Neural cell (in vitro differentiated cells): ENCODE results near the gene MPP1. TPM values are rescaled to one million over a fixed set of nuclear protein-coding genes. Genes with fewer than 3 reads are reported as not detected.

Source experiments
- H2AFZ ChIP-seq: fragments of 200-600, 300-800 bp; sonication (generic), shearing (Covaris generic); 2 replicates; pipeline ENCODE4 v1.6.0; 2014; ENCODE audit warnings: low read depth, mild to moderate bottlenecking, antibody characterized with exemption, low read length, moderate library complexity
- H3F3A ChIP-seq: fragments of 200-600 bp; shearing (Covaris generic); 2 replicates; pipeline ENCODE4 v1.6.1; 2016; ENCODE audit warnings: mild to moderate bottlenecking, moderate library complexity, mixed read lengths, antibody characterized with exemption, low read length; ENCODE audit not compliant: insufficient read depth, poor library complexity, severe bottlenecking
- H3K27ac ChIP-seq: fragments of 200-600, 300-800 bp; sonication (generic), shearing (Covaris generic); 2 replicates; pipeline ENCODE4 v1.5.1; 2014; ENCODE audit warnings: mild to moderate bottlenecking, low read length, moderate library complexity
- H3K27me3 ChIP-seq: fragments of 300-800, 200-600 bp; sonication (generic), shearing (Covaris generic); 2 replicates; pipeline ENCODE4 v1.6.0; 2014; ENCODE audit warnings: mild to moderate bottlenecking, low read depth, low read length, moderate library complexity; ENCODE audit not compliant: insufficient read depth
- H3K36me3 ChIP-seq: fragments of 300-800, 200-600 bp; sonication (generic), shearing (Covaris generic); 2 replicates; pipeline ENCODE4 v1.5.1; 2014; ENCODE audit warnings: mild to moderate bottlenecking, antibody characterized with exemption, low read length, moderate library complexity; ENCODE audit not compliant: insufficient read depth
- H3K4me2 ChIP-seq: fragments of 300-800, 200-600 bp; sonication (generic), shearing (Covaris generic); 2 replicates; pipeline ENCODE4 v1.6.0; 2014; ENCODE audit warnings: mild to moderate bottlenecking, low read length
- H3K4me3 ChIP-seq: fragments of 300-800, 200-600 bp; sonication (generic), shearing (Covaris generic); 2 replicates; pipeline ENCODE4 v1.5.1; 2014; ENCODE audit warnings: mild to moderate bottlenecking, low read length, moderate library complexity
- H3K79me2 ChIP-seq: fragments of 200-600 bp; shearing (Covaris generic); replicated peaks from 2 replicates; pipeline ENCODE4 v1.6.0; 2014; ENCODE audit warnings: mild to moderate bottlenecking, low read length, moderate library complexity; ENCODE audit not compliant: insufficient read depth
- H3K9ac ChIP-seq: fragments of 300-800, 200-600 bp; sonication (generic), shearing (Covaris generic); 2 replicates; pipeline ENCODE4 v1.6.1; 2016; ENCODE audit warnings: mild to moderate bottlenecking, low read length, mixed read lengths
- H3K9me2 ChIP-seq: fragments of 200-600 bp; shearing (Covaris generic); 2 replicates; pipeline ENCODE4 v1.6.1; 2016; ENCODE audit warnings: mild to moderate bottlenecking, low read length, mixed read lengths; ENCODE audit not compliant: insufficient read depth
- H3K9me3 ChIP-seq: fragments of 200-600, 300-800 bp; sonication (generic), shearing (Covaris generic); 2 replicates; pipeline ENCODE4 v1.6.1; 2016; ENCODE audit warnings: mild to moderate bottlenecking, mixed run types, low read length, moderate library complexity, mixed read lengths
- H4K20me1 ChIP-seq: fragments of 200-600 bp; shearing (Covaris generic); 2 replicates; pipeline ENCODE4 v1.6.1; 2016; ENCODE audit warnings: mild to moderate bottlenecking, mixed run types; ENCODE audit not compliant: insufficient read depth
- EP300 ChIP-seq: fragments of 450-650 bp; conservative IDR thresholded peaks from 2 replicates; pipeline ENCODE4 v1.6.1; 2014; ENCODE audit warnings: antibody characterized with exemption, mild to moderate bottlenecking, moderate library complexity; ENCODE audit not compliant: poor library complexity, severe bottlenecking
- EZH2 ChIP-seq: fragments of 200-600, 300-800 bp; shearing (Covaris generic), sonication (generic); IDR thresholded peaks from 2 replicates; pipeline ENCODE4 v1.6.1; 2014; ENCODE audit warnings: antibody characterized with exemption, low read length, borderline replicate concordance, mild to moderate bottlenecking; ENCODE audit not compliant: insufficient read depth, poor library complexity, severe bottlenecking
- MXI1 ChIP-seq: fragments of 450-650 bp; conservative IDR thresholded peaks from 2 replicates; pipeline ENCODE4 v1.6.1; 2014; ENCODE audit warnings: antibody characterized with exemption, mild to moderate bottlenecking; ENCODE audit not compliant: poor library complexity, severe bottlenecking
- POLR2AphosphoS5 ChIP-seq: IDR thresholded peaks from 2 replicates; pipeline ENCODE4 v1.6.1; 2012
- RAD21 ChIP-seq: fragments of 450-650 bp; conservative IDR thresholded peaks from 2 replicates; pipeline ENCODE4 v1.6.1; 2014; ENCODE audit warnings: antibody characterized with exemption, mild to moderate bottlenecking, moderate library complexity
- SMC3 ChIP-seq: fragments of 450-650 bp; conservative IDR thresholded peaks from 2 replicates; pipeline ENCODE4 v1.6.1; 2014; ENCODE audit warnings: antibody characterized with exemption, mild to moderate bottlenecking, moderate library complexity; ENCODE audit not compliant: poor library complexity
- TAF1 ChIP-seq: IDR thresholded peaks from 2 replicates; pipeline ENCODE4 v1.6.1; 2012; ENCODE audit warnings: low read depth
- polyA plus RNA-seq: library from polyadenylated mRNA; depleted of rRNA; stranded (reverse); fragments of >200 nt; gene quantifications from 2 replicates; pipeline ENCODE4 v1.2.3, GENCODE V29; 2014
- TF ChIP-seq, protein P1 (sequence below): fragments of 450-650 bp; IDR thresholded peaks from 2 replicates; pipeline ENCODE4 v1.5.1; 2014; ENCODE audit warnings: antibody characterized with exemption, mild to moderate bottlenecking, moderate library complexity; ENCODE audit not compliant: poor library complexity, severe bottlenecking
- TF ChIP-seq, protein P2 (sequence below): IDR thresholded peaks from 2 replicates; pipeline ENCODE4 v1.6.1; 2012; ENCODE audit warnings: borderline replicate concordance

Gene MPP1
- polyA plus RNA-seq, 1 donor from 2014 or later = 17.5 TPM

DNA sequence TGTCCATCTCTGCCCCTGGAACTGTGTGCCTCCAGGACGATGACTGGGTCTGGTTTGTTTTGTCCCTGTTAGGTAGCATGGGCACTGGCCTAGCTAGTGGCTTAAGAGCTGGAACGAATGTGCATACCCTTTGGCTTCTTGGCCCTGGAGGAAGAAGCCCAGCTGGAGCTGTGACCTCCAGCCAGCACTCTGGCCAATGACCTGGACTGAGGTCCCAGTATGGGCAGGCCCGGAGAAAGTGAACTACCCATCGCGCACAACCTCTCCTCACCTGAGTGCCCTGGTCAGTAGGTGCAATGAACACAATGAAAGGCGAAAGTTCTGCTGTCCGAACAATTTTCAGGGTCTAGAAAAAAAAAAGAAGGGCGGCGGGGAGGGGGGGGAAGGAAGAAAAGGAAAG lies 24.3 kb downstream of the MPP1 start:
- Histone ChIP-seq H3K9ac (no peak overlapping the region), H3K27me3 (no peaks in the 10 kb centered on the region), H3K9me2 (no peaks in the 10 kb centered on the region), H4K20me1 (no peaks in the 10 kb centered on the region), H3K27ac (no peak overlapping the region), H3K4me3 (no peak overlapping the region), H3F3A (no peaks in the 10 kb centered on the region), H3K9me3 (no peaks in the 10 kb centered on the region), H3K79me2 (no peaks in the 10 kb centered on the region), H2AFZ (no peak overlapping the region), H3K36me3 (no peaks in the 10 kb centered on the region), H3K4me2 (no peak overlapping the region)
- TF ChIP-seq RAD21 = no peak
- no peak for TF ChIP-seq POLR2AphosphoS5
- TF ChIP-seq EP300 = no peak
- TF ChIP-seq, protein P1, sequence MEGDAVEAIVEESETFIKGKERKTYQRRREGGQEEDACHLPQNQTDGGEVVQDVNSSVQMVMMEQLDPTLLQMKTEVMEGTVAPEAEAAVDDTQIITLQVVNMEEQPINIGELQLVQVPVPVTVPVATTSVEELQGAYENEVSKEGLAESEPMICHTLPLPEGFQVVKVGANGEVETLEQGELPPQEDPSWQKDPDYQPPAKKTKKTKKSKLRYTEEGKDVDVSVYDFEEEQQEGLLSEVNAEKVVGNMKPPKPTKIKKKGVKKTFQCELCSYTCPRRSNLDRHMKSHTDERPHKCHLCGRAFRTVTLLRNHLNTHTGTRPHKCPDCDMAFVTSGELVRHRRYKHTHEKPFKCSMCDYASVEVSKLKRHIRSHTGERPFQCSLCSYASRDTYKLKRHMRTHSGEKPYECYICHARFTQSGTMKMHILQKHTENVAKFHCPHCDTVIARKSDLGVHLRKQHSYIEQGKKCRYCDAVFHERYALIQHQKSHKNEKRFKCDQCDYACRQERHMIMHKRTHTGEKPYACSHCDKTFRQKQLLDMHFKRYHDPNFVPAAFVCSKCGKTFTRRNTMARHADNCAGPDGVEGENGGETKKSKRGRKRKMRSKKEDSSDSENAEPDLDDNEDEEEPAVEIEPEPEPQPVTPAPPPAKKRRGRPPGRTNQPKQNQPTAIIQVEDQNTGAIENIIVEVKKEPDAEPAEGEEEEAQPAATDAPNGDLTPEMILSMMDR = no peak
- no peak for TF ChIP-seq TAF1
- no peak for TF ChIP-seq EZH2
- no peak for TF ChIP-seq MXI1
- TF ChIP-seq, protein P2, sequence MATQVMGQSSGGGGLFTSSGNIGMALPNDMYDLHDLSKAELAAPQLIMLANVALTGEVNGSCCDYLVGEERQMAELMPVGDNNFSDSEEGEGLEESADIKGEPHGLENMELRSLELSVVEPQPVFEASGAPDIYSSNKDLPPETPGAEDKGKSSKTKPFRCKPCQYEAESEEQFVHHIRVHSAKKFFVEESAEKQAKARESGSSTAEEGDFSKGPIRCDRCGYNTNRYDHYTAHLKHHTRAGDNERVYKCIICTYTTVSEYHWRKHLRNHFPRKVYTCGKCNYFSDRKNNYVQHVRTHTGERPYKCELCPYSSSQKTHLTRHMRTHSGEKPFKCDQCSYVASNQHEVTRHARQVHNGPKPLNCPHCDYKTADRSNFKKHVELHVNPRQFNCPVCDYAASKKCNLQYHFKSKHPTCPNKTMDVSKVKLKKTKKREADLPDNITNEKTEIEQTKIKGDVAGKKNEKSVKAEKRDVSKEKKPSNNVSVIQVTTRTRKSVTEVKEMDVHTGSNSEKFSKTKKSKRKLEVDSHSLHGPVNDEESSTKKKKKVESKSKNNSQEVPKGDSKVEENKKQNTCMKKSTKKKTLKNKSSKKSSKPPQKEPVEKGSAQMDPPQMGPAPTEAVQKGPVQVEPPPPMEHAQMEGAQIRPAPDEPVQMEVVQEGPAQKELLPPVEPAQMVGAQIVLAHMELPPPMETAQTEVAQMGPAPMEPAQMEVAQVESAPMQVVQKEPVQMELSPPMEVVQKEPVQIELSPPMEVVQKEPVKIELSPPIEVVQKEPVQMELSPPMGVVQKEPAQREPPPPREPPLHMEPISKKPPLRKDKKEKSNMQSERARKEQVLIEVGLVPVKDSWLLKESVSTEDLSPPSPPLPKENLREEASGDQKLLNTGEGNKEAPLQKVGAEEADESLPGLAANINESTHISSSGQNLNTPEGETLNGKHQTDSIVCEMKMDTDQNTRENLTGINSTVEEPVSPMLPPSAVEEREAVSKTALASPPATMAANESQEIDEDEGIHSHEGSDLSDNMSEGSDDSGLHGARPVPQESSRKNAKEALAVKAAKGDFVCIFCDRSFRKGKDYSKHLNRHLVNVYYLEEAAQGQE = no peak
- TF ChIP-seq SMC3 = no peak

DNA sequence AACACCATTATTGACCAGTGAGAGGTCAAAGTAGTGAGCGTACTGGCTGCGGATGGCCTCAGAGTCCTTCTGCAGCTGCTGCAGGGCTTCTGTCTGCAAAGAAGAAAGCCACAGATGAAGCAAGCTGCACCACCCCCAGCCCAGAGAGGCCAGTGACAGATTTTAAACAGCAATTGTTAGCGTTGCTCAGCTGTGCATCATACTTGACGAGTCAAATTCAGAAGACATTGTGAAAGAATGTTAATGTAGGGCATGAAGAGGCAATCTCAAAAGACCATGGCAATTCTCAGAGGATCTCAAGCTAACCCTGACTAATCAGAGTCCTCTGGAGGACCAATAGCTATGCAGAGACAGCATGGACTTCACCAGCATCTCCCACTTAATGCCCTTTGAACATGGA lies 26.0 kb downstream of the MPP1 start:
- Histone ChIP-seq H3K9ac (no peak overlapping the region), H3K27ac (no peak overlapping the region), H3K36me3 (no peaks in the 10 kb centered on the region), H3K4me2 (no peak overlapping the region), H4K20me1 (no peaks in the 10 kb centered on the region), H3K9me2 (no peaks in the 10 kb centered on the region), H3K9me3 (no peaks in the 10 kb centered on the region), H2AFZ (no peak overlapping the region), H3K79me2 (no peaks in the 10 kb centered on the region), H3K4me3 (no peak overlapping the region), H3K27me3 (no peaks in the 10 kb centered on the region), H3F3A (no peaks in the 10 kb centered on the region)
- no peak for TF ChIP-seq EP300
- no peak for TF ChIP-seq TAF1
- TF ChIP-seq, protein P1 = no peak
- TF ChIP-seq, protein P2 = no peak
- TF ChIP-seq SMC3 = no peak
- TF ChIP-seq EZH2 = no peak
- no peak for TF ChIP-seq MXI1
- TF ChIP-seq POLR2AphosphoS5 = no peak
